HepG2 (cell line): ENCODE results near the gene PANK4. TPM values are rescaled to one million over a fixed set of nuclear protein-coding genes. Genes with fewer than 3 reads are reported as not detected.

Source experiments
- ATAC-seq: fragments of 200-7000 bp; cut with Tn5 transposase; 3 replicates; pipeline ENCODE4 v1.9.1; 2020; ENCODE audit warnings: mild to moderate bottlenecking, moderate library complexity
- BruUV-seq: library from RNA; stranded (reverse); fragments of 400-500 nt; replicated peaks from 2 replicates; lab custom pipeline; 2021; lab: Mats Ljungman, UMichigan
- CTCF ChIA-PET: fragments of 300-600 bp; formaldehyde crosslinking; extraction: SDS; loops from one replicate; lab custom pipeline; 2021; ENCODE audit warnings: low total read pairs, inconsistent platforms, low intra/inter-chr PET ratio; lab: Yijun Ruan, JAX
- POLR2A ChIA-PET: fragments of 350-600 bp; sonication (Branson Sonifier 250); formaldehyde crosslinking; loops from one replicate; lab custom pipeline; 2020; ENCODE audit warnings: antibody characterized with exemption, inconsistent platforms; lab: Yijun Ruan, JAX
- DNase-seq: peaks from one replicate; pipeline ENCODE4 v3.0.0-alpha.2; 2015; ENCODE audit warnings: low spot score
- FAIRE-seq: peaks from 3 replicates; lab custom pipeline; 2011; peaks lifted over from hg19 to GRCh38; lab: Jason Lieb, UNC
- H2AFZ ChIP-seq: one replicate; pipeline ENCODE4 v1.6.1; 2011; ENCODE audit warnings: low read length, inconsistent platforms
- H3K27ac ChIP-seq: fragments of 300-600 bp; 3 replicates; pipeline ENCODE4 v1.8.0; 2011; ENCODE audit warnings: mixed run types, mild to moderate bottlenecking, mixed read lengths, low read length, inconsistent platforms; ENCODE audit not compliant: insufficient read depth; ENCODE audit errors: extremely low read length
- H3K27me3 ChIP-seq, 2 experiments: fragments of 200-600 bp in 1 of 2; 2 replicates in 1 of 2; 3 replicates in 1 of 2; pipeline versions ENCODE4 v1.6.0 to v1.8.0; 2011; ENCODE audit warnings: low read length in 2 of 2, mild to moderate bottlenecking in 2 of 2, moderate library complexity in 2 of 2, inconsistent platforms in 1 of 2; ENCODE audit not compliant: insufficient read depth in 2 of 2, control insufficient read depth in 1 of 2
- H3K36me3 ChIP-seq, 2 experiments: fragments of 200-600 bp in 1 of 2; replicated peaks in 1 of 2; 2 replicates in 1 of 2; 3 replicates in 1 of 2; pipeline versions ENCODE4 v1.5.1 to v1.8.0; 2011; ENCODE audit warnings: low read length in 2 of 2, inconsistent platforms in 1 of 2; ENCODE audit not compliant: insufficient read depth in 2 of 2, control insufficient read depth in 1 of 2
- H3K4me1 ChIP-seq: 2 replicates; pipeline ENCODE4 v1.5.1; 2012; ENCODE audit warnings: low read length, inconsistent platforms; ENCODE audit not compliant: insufficient read depth
- H3K4me2 ChIP-seq: 2 replicates; pipeline ENCODE4 v1.6.0; 2011; ENCODE audit warnings: low read depth, low read length, inconsistent platforms
- H3K4me3 ChIP-seq, 3 experiments: fragments of 200-600 bp in 1 of 3; sonication (generic), shearing (Covaris generic) in 1 of 3; replicated peaks in 1 of 3; 2 replicates each; pipeline ENCODE4 v1.5.1; 2011 to 2016; ENCODE audit warnings: low read length in 3 of 3, inconsistent platforms in 2 of 3, low read depth in 2 of 3, mild to moderate bottlenecking in 2 of 3, control low read depth in 1 of 3, mixed read lengths in 1 of 3; ENCODE audit not compliant: insufficient read depth in 1 of 3
- H3K79me2 ChIP-seq: one replicate; pipeline ENCODE4 v1.6.1; 2011; ENCODE audit warnings: low read length, inconsistent platforms; ENCODE audit not compliant: insufficient read depth
- H3K9ac ChIP-seq: 2 replicates; pipeline ENCODE4 v1.6.0; 2011; ENCODE audit warnings: mild to moderate bottlenecking, low read depth, low read length, inconsistent platforms; ENCODE audit not compliant: insufficient read depth
- H3K9me3 ChIP-seq: 2 replicates; pipeline ENCODE4 v1.5.1; 2012; ENCODE audit warnings: mild to moderate bottlenecking, low read length
- H4K20me1 ChIP-seq: 2 replicates; pipeline ENCODE4 v1.6.0; 2011; ENCODE audit warnings: inconsistent platforms, mild to moderate bottlenecking, low read length, moderate library complexity; ENCODE audit not compliant: insufficient read depth
- HNRNPL ChIP-seq: fragments of 200-400 bp; formaldehyde crosslinking; IDR thresholded peaks from 2 replicates; pipeline ENCODE4 v1.6.1; 2017; ENCODE audit warnings: mild to moderate bottlenecking, low read depth, low read length
- NR2F6 ChIP-seq, 2 experiments: IDR thresholded peaks; 2 replicates each; pipeline ENCODE4 v1.6.1; 2016; ENCODE audit warnings: antibody characterized with exemption in 1 of 2, mild to moderate bottlenecking in 1 of 2
- PITX1 ChIP-seq: sonication (generic); formaldehyde crosslinking; IDR thresholded peaks from 2 replicates; pipeline ENCODE4 v1.5.1; 2020; ENCODE audit warnings: mild to moderate bottlenecking, missing genetic modification reagents
- RAD21 ChIP-seq: fragments of 450-650 bp; formaldehyde crosslinking; IDR thresholded peaks from 2 replicates; pipeline ENCODE4 v1.5.0; 2020; ENCODE audit warnings: mild to moderate bottlenecking
- SMC3 ChIP-seq: IDR thresholded peaks from 2 replicates; pipeline ENCODE4 v1.6.1; 2011; ENCODE audit warnings: low read length, improper control_type of control experiment
- STAG1 ChIP-seq: sonication (generic); formaldehyde crosslinking; IDR thresholded peaks from 2 replicates; pipeline ENCODE4 v1.4.0; 2020; ENCODE audit warnings: missing genetic modification reagents
- ZNF629 ChIP-seq: sonication (generic); formaldehyde crosslinking; conservative IDR thresholded peaks from 2 replicates; pipeline ENCODE4 v1.5.0; 2020; ENCODE audit warnings: missing genetic modification reagents
- WGBS: methylation state at CpG from one replicate; pipeline ENCODE4 v1.1.6; 2017; ENCODE audit warnings: low lambda C conversion rate; 5-methylcytosine and 5-hydroxymethylcytosine counted together
- in situ Hi-C: cut with HindIII; loops from 2 replicates; pipeline ENCODE4 v1.10.0; 2017; ENCODE audit warnings: low pct_unique_long_range_greater_than_20kb; ENCODE audit not compliant: extremely low pct_ligation_motif_present
- intact Hi-C: fragments of 100-400 bp; cut with micrococcal nuclease; formaldehyde crosslinking; loops from one replicate; pipeline ENCODE4 v1.10.0; 2022; ENCODE audit not compliant: unreplicated experiment
- polyA plus RNA-seq, 8 experiments: library from polyadenylated mRNA; depleted of rRNA in 3 of 8; stranded (reverse) in 7 of 8; unstranded in 1 of 8; fragments of >200 nt; fragmentation: Illumina TruSeq in 4 of 8; extraction: Trizol in 4 of 8; gene quantifications; 2 replicates each; pipeline versions ENCODE4 v1.2.1 to v1.2.3, GENCODE V29; 2011 to 2016; ENCODE audit warnings: low read depth in 4 of 8, missing spikeins in 1 of 8, mixed read lengths in 1 of 8; ENCODE audit not compliant: insufficient read depth in 1 of 8
- total RNA-seq, 5 experiments: library from RNA; depleted of rRNA; stranded (reverse); fragments of >200 nt; fragmentation: Illumina TruSeq; extraction: Trizol; gene quantifications; 2 replicates each; pipeline ENCODE4 v1.2.3, GENCODE V29; 2016; ENCODE audit warnings: low read depth in 1 of 5
- TF ChIP-seq, protein P1 (sequence below): sonication (generic); formaldehyde crosslinking; IDR thresholded peaks from 2 replicates; pipeline ENCODE4 v1.5.0; 2020; ENCODE audit warnings: mild to moderate bottlenecking, missing genetic modification reagents, moderate library complexity

The PANK4 gene
- total and polyA plus RNA-seq, 2 of the 13 experiments (the other 11 are each of a cell fraction or from before 2014, with no cell fraction given): 17.4 to 19.3 TPM

GRCh38 chr1:2539312-2539907, 13.0 kb upstream of the PANK4 start:
- no peak for DNase-seq
- in situ Hi-C loops: no loop called here
- Histone ChIP-seq H3K4me3 (no peak overlapping the region), H3K4me1 (peaks cover 34% of the 10 kb centered on the region), H3K79me2 (no peaks in the 10 kb centered on the region), H3K4me2 (no peak overlapping the region), H3K27ac (no peak overlapping the region), H3K36me3 (no peaks in the 10 kb centered on the region), H2AFZ (no peak overlapping the region), H3K27me3 (peaks cover 10 to 31% of the 10 kb centered on the region in 2 experiments; a peak in 4 of 5 replicates), H3K9ac (no peak overlapping the region), H4K20me1 (no peaks in the 10 kb centered on the region), H3K9me3 (no peaks in the 10 kb centered on the region)
- ATAC-seq: peak; percentile 61
- TF ChIP-seq HNRNPL (0 out of 2 replicates have a peak, but pooled peaks have one; percentile 66), RAD21 (CRISPR knock-in tag) (peak; percentile 52; the same call in 1 of the 2 replicates), ZNF629 (peak; percentile 77), NR2F6 (IDR thresholded peaks at IDR 0.05) (no peak), NR2F6 (CRISPR knock-in tag; IDR thresholded peaks at IDR 0.05) (no peak), PITX1 (CRISPR knock-in tag) (no peak), SMC3 (0 out of 2 replicates have a peak, but pooled peaks have one; percentile 12), STAG1 (CRISPR knock-in tag) (peak; percentile 41)
- TF ChIP-seq, protein P1, sequence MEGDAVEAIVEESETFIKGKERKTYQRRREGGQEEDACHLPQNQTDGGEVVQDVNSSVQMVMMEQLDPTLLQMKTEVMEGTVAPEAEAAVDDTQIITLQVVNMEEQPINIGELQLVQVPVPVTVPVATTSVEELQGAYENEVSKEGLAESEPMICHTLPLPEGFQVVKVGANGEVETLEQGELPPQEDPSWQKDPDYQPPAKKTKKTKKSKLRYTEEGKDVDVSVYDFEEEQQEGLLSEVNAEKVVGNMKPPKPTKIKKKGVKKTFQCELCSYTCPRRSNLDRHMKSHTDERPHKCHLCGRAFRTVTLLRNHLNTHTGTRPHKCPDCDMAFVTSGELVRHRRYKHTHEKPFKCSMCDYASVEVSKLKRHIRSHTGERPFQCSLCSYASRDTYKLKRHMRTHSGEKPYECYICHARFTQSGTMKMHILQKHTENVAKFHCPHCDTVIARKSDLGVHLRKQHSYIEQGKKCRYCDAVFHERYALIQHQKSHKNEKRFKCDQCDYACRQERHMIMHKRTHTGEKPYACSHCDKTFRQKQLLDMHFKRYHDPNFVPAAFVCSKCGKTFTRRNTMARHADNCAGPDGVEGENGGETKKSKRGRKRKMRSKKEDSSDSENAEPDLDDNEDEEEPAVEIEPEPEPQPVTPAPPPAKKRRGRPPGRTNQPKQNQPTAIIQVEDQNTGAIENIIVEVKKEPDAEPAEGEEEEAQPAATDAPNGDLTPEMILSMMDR (CRISPR knock-in tag): peak; percentile 61
- intact Hi-C loops: no loop called here
- ChIA-PET CTCF (interaction anchor here (1.3 kb wide), 1 partner anchor 9 kb away, joined by 3 read pairs; no protein-coding TSS in a partner anchor), POLR2A (interaction anchor here (1.1 kb wide), 1 partner anchor 13 kb away, joined by 4 read pairs; the partner anchor contains the start of gene PANK4)
- 40% methylated on average over 6 of the region's 12 CpGs for WGBS
- no TSS peak for BruUV-seq
- no peak for FAIRE-seq
